ENCODE results near the gene MYOG. TPM values are rescaled to one million over a fixed set of nuclear protein-coding genes. Genes with fewer than 3 reads are reported as not detected.

Gene MYOG
- total RNA-seq, 2 experiments from 2014 or later, result not detected

DNA sequence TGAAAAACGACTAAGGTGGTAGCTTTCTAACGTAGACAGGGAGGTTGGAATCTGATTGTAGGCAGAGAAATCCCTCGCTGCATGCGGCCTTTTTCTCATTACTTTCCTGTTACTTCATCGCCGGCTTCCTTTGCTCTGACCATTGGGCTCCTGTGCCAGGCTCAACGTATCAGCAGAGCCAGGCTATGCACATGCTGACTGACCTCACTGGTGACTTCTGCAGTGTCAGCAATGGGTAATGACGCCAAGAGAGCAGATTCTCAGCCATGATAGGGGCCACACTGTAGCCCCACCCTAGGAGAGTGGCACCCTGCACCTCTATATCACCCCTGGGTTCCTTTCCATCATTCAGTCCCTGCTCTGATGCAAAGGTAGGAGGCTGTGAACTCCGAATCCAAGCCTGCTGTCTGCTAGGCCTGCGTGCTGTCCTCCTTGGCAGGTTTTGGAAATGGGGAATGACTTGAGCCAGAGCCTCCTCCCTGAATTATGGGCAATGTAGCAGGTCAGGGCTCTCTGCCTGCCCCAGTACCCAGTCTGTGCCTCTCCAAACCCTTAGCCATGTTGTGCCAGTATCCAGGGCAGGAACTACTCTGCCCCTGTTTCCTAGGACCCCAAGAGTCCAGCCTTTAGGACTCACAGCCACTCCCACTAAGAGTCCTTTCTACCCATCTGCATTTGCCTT is 48.2 kb downstream of the MYOG start:
- ATAC-seq (no peak), DNase-seq (no peak)
- Mint-ChIP-seq H3K27ac (no peak overlapping the region), H3K36me3 (ENCODE audit: low read depth) (peaks cover 6% of the 10 kb centered on the region), H3K9me3 (no peaks in the 10 kb centered on the region), H3K4me3 (no peak overlapping the region), H3K27me3 (peaks cover 4% of the 10 kb centered on the region), H3K4me1 (ENCODE audit: low read depth) (peaks cover 6% of the 10 kb centered on the region)
- POLR2A ChIA-PET, result no interaction called here
- intact Hi-C loops (cut with micrococcal nuclease), result loop anchor here (2.0 to 5.0 kb wide), 2 partner anchors 135 to 179 kb away; no protein-coding TSS in a partner anchor
- TF ChIP-seq, protein P1, sequence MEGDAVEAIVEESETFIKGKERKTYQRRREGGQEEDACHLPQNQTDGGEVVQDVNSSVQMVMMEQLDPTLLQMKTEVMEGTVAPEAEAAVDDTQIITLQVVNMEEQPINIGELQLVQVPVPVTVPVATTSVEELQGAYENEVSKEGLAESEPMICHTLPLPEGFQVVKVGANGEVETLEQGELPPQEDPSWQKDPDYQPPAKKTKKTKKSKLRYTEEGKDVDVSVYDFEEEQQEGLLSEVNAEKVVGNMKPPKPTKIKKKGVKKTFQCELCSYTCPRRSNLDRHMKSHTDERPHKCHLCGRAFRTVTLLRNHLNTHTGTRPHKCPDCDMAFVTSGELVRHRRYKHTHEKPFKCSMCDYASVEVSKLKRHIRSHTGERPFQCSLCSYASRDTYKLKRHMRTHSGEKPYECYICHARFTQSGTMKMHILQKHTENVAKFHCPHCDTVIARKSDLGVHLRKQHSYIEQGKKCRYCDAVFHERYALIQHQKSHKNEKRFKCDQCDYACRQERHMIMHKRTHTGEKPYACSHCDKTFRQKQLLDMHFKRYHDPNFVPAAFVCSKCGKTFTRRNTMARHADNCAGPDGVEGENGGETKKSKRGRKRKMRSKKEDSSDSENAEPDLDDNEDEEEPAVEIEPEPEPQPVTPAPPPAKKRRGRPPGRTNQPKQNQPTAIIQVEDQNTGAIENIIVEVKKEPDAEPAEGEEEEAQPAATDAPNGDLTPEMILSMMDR (IDR thresholded peaks at IDR 0.05), result no peak
- CTCF ChIA-PET, result interaction anchor here (1.5 to 4.2 kb wide), 4 partner anchors 9 to 231 kb away, joined by 6 to 54 read pairs (median 27); partner anchors contain the start of gene PPFIA4

DNA sequence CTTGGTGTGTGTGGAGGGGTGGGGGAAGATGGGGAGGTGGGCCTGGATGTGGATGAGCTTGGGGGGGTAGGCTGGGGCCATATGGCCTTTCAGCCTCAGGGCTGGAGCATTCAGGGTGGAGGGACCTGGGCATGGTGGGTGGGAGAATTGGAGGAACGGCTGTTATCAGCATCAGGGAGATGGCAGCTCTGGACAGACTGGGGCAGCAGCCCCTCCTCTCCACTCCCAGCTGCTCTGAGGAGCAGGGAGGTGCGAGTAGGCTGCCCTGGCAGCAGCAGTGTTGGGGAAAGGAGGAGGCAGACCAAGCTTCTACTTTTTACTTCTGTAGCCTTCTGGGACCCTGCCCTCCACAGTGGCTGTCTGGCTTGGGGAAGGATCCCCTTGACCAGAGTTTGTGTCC is 49.3 kb downstream of the MYOG start:
- Mint-ChIP-seq H3K4me3 (no peak overlapping the region), H3K4me1 (ENCODE audit: low read depth) (peaks cover 6% of the 10 kb centered on the region)

DNA sequence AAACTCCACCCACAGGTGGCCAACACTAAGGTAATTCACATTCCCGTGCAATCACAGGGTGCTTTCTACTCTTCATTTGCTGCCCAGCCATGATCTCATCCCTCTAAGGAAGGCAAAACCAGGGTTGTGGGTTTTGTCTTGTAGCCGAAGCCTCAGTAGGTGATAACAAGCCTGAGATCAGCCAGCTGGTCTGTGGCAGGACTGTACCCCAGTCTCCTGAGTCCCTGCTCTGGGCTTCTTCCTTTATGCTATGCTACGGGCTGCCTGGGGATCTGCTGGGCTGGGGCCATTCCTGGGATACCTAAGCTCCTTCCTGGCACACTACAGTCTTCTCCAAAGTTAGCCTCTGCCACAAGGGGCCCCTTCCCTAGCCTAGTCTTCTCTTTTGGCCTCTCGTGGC is 49.7 kb downstream of the MYOG start:
- H3K36me3 Mint-ChIP-seq (ENCODE audit: low read depth), result peaks cover 6% of the 10 kb centered on the region
- no peak for ATAC-seq
- POLR2A ChIA-PET, result interaction anchor here (2.3 kb wide), 1 partner anchor 9 kb away, joined by 11 read pairs; the partner anchor contains the start of gene PPFIA4
- peaks cover 6% of the 10 kb centered on the region for H3K4me1 Mint-ChIP-seq (ENCODE audit: low read depth)
- CTCF ChIA-PET, result interaction anchor here (0.9 to 1.5 kb wide), 4 partner anchors 10 to 303 kb away, joined by 3 to 6 read pairs (median 3); no protein-coding TSS in a partner anchor
- intact Hi-C loops (cut with micrococcal nuclease), result loop anchor here (5.0 kb wide), 1 partner anchor 136 kb away; no protein-coding TSS in a partner anchor
- no peaks in the 10 kb centered on the region for H3K9me3 Mint-ChIP-seq
- TF ChIP-seq, protein P1 (IDR thresholded peaks at IDR 0.05), result no peak
- H3K27ac Mint-ChIP-seq, result no peak overlapping the region
- DNase-seq, result no peak
- no peak overlapping the region for H3K4me3 Mint-ChIP-seq
- peaks cover 4% of the 10 kb centered on the region for H3K27me3 Mint-ChIP-seq

More for the DNA sequence above, 49.3 kb downstream of the MYOG start:
- ChIA-PET POLR2A (interaction anchor here (2.3 kb wide), 1 partner anchor 10 kb away, joined by 11 read pairs; the partner anchor contains the start of gene PPFIA4), CTCF (interaction anchor here (0.9 to 1.5 kb wide), 4 partner anchors 10 to 303 kb away, joined by 3 to 6 read pairs (median 3); no protein-coding TSS in a partner anchor)
- TF ChIP-seq, protein P1 (IDR thresholded peaks at IDR 0.05), result no peak
- H3K9me3 Mint-ChIP-seq, result no peaks in the 10 kb centered on the region
- H3K27me3 Mint-ChIP-seq, result peaks cover 4% of the 10 kb centered on the region
- DNase-seq (no peak), ATAC-seq (no peak)
- intact Hi-C loops (cut with micrococcal nuclease), result loop anchor here (5.0 kb wide), 1 partner anchor 136 kb away; no protein-coding TSS in a partner anchor
- peaks cover 6% of the 10 kb centered on the region for H3K36me3 Mint-ChIP-seq (ENCODE audit: low read depth)
- no peak overlapping the region for H3K27ac Mint-ChIP-seq

DNA sequence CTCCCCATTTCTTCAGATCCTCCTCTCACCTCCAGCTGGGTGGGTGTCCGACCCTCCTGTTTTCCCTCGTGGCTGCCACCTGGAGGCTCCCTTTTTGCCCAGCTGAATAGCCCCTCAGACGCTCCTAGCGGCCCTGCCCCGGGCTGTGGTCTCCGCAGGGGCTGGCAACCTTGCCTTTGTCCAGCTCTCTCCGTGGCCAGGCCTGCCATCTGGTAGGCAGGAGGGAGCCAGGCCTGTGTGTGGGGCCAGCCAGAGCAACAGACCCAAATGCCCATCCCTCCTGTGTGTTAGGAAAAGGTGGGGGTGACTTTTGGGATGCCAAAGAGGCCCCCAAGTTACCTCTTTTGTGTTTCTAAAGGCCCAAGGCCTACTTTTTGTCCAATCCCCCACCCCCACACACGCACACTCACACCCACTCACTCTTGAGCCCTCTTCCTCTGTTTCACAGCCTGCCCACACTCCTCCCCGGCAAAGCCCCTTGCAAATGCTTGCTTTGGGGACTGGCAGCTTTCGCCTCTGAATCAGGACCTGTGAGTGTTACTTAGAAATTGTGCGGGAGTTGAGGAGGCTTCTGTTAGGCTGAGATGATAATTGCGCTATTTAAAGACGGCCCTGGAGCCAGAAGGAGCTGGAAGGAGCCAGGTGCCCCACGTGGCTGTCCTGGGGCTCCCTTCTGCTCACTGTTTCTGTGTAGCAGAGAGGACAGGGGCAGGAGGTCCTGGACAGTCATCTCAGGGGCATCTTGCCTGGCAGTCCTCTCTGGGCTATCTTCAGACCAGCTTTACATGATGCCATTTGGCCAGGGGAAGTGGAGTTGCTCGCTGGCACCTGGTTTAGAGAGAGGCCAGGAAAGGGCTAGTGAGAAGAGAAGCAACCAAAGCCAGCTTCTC is 50.5 kb downstream of the MYOG start:
- ChIA-PET CTCF (interaction anchor here (1.0 to 3.7 kb wide), 4 partner anchors 13 to 304 kb away, joined by 3 to 16 read pairs (median 4); no protein-coding TSS in a partner anchor), POLR2A (interaction anchor here (2.3 kb wide), 1 partner anchor 9 kb away, joined by 11 read pairs; the partner anchor contains the start of gene PPFIA4)
- no peaks in the 10 kb centered on the region for H3K9me3 Mint-ChIP-seq
- peaks cover 6% of the 10 kb centered on the region for H3K36me3 Mint-ChIP-seq (ENCODE audit: low read depth)
- H3K4me3 Mint-ChIP-seq, result no peak overlapping the region
- DNase-seq, result no peak
- no peak overlapping the region for H3K27ac Mint-ChIP-seq
- intact Hi-C loops (cut with micrococcal nuclease), result loop anchor here (5.0 kb wide), 1 partner anchor 137 kb away; no protein-coding TSS in a partner anchor
- peaks cover 4% of the 10 kb centered on the region for H3K27me3 Mint-ChIP-seq
- H3K4me1 Mint-ChIP-seq (ENCODE audit: low read depth), result peaks cover 6% of the 10 kb centered on the region
- TF ChIP-seq, protein P1 (IDR thresholded peaks at IDR 0.05), result no peak
- ATAC-seq, result no peak
